Measurements from ENCODE around the gene PLCZ1.
"Not testable (repeated sequence)": the region's sequence is repeated elsewhere in the genome, so short reads cannot be mapped to it uniquely, and the experiment has no call there.

Gene PLCZ1

DNA sequence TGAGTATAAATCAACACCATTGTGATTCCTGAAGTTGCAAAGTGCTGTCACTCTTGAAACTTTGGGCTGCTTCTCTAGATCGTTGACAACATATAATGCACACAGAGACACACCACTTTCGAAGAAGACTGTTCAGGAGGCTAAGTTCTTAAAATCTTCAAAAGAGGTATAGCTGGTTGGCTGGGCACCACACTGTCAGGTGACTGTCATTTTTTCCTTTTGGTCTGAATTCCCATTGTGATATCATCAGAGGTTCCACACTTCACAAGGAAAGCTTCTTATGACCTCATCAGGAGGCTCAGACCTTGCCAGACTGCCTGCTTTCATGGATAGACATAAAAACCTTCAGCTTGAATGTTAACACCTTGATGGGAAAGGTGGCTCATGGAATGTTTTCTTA lies at the start of gene PLCZ1, which contains the start of gene CAPZA3:
Gene PLCZ1 (minus strand): TSS at position 194 of the 400 bp plus-strand sequence. CDS start 641 bp downstream, outside the sequence.
Gene CAPZA3 (plus strand): TSS at position 301 of the 400 bp plus-strand sequence. CDS start 150 bp downstream, outside the sequence.
- no peak for DNase-seq

DNA sequence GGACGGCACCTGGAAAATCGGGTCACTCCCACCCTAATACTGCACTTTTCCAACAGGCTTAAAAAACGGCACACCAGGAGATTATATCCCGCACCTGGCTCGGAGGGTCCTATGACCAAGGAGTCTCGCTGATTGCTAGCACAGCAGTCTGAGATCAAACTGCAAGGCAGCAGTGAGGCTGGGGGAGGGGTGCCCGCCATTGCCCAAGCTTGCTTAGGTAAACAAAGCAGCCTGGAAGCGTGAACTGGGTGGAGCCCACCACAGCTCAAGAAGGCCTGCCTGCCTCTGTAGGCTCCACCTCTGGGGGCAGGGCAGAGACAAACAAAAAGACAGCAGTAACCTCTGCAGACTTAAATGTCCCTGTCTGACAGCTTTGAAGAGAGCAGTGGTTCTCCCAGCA lies 47.7 kb upstream of the PLCZ1 start:
- not testable (repeated sequence) for DNase-seq

- DNase-seq: no peak
These were observed 45.0 kb upstream of the PLCZ1 start for GRCh38 chr12:18782827-18783226.

GRCh38 chr12:18766479-18766878 lies 28.7 kb upstream of the PLCZ1 start:
- DNase-seq: not testable (repeated sequence)

- DNase-seq: no peak
These were observed 17.5 kb upstream of the PLCZ1 start for GRCh38 chr12:18755341-18755740.

DNA sequence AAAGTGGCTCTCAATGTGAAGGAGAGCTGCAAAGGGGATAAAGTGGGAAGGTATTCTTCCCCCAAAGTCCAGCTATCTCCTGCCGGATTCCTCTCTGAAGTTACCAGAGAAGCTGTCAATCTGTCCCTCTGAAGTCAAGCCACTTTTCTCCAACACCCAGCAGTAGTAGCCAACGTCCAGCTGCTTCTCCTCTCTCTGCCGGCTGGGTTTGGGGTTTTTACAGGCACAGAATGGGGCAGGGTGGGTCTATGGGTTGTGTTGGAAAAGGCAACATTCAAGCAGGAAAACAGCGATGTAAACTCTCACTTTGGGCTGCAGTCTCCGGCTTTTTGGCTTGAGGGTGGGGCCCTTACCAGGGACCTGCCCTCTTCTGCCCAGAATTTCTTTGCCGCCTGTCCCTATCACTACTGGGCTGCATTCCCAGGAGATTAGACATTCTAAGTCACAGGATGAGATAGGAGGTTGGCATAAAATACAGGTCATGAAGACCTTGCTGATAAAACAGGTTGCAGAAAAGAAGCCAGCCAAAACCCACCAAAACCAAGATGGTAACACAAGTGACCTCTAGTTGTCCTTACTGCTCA lies 16.4 kb upstream of the PLCZ1 start:
- no peak for DNase-seq

DNA sequence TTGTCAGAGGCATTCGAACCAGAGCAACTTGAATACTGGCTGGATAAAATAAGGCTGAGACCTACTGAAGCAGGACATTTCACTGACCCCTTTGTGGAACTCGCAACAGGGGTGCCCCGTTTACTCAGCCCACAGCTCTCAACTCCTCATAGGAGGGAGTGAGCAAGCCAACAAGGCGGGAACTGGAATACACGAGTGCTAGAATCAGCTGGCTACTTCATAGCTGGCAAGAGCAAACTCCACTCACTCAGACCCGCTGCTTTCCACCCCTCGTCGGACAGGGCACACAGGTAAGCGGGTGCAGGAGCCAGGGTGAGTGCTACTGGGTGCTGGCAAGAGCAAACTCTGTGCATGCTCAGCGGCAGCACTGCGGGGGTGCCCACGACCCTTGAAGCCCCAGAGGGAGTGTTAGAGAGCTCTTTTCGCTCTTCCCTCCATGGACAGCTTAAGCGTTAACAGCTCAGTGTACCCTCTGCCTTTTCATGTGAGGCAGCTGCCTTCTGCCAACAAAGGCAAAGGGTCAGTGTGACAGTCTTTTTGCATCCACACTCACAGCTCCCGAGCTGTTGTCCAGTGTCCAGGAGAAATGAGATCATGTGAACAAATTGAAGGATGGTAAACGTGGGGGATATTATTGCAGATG lies 15.8 kb upstream of the PLCZ1 start:
- no peak for DNase-seq

- DNase-seq: no peak
These were observed 15.1 kb upstream of the PLCZ1 start for GRCh38 chr12:18752947-18753346.

GRCh38 chr12:18752280-18752920 lies 14.6 kb upstream of the PLCZ1 start:
- DNase-seq: no peak

DNA sequence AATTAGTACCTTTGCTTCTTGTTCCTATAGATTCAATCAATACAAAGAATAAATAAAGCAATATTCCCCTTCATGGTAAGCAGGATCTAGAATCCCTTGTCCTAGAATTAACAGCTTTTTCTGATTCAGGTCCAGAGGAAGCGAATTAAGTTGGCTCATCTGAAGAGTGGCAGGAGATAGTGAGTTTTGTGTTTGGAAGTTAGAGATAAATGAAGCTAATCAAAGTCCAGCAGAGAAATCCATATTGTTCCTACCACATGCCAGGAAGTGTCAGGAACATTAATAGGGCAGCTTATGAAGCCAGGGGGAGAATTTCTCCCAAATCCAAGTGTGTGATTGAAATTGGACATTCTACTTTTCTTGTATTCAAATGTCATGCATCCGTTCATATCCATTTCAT lies 14.1 kb upstream of the PLCZ1 start:
- no peak for DNase-seq

DNA sequence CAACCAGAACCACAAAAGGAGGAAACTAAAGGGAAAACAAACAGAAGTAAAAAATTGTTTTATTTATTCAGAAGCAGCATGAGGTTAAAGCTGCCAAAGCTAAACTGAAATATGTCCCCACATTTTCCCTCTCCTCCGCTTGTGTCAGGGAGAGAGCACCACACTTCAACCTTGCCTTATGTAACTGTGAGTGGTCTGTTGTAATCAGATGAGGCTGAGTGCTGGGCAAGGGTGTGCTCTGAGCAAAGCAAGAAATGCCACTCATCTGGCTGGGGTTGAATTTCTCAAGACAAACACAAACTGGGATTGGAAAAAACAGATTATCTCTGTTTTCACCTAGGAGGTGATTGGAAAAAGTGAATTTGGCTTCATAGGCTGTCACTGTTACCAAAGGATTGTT lies 12.3 kb upstream of the PLCZ1 start:
- DNase-seq: no peak

GRCh38 chr12:18749386-18749957 lies 11.7 kb upstream of the PLCZ1 start:
- no peak for DNase-seq

- no peak for DNase-seq
These were observed 10.1 kb upstream of the PLCZ1 start for GRCh38 chr12:18747895-18748294.

DNA sequence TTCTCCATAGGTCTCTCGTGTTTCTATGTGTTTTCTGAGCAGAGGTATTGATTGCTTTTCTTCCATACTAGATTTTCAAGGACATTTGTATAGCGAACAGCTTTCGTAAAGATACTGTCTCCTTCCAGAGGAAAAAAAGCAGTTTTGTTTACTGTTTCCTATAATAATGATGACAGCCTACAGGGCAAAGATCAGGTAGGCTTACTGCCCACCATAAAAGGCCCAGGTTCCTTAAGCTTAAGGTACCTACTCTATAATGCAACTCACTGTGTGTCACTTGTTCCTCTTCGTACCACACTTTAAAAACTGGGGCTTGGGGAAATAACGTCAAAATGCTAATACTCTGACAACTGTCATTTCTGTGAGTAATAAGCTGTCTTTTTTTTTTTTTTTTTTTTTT lies 6.7 kb downstream of the PLCZ1 start:
- no peak for DNase-seq

GRCh38 chr12:18723752-18724151 lies 14.1 kb downstream of the PLCZ1 start:
- no peak for DNase-seq

DNA sequence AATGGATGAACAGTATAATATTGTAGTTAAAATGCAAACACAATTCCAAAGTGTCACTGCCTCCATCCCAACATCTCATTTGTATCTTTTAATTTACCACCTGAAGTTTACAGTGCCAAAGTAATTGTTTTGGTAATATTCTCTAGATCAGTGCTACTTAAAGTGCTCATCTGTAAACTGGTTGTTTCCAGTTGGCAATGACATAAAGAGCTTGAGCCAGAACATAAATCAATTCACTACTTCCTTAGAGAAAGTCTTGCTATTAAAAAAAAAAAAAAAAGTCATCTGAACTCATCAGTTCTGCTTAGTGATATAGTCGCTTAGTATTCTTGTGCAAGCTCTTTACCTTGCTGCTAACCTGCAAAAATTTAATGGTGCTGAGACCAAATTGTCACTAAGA lies 16.4 kb downstream of the PLCZ1 start:
- no peak for DNase-seq

DNA sequence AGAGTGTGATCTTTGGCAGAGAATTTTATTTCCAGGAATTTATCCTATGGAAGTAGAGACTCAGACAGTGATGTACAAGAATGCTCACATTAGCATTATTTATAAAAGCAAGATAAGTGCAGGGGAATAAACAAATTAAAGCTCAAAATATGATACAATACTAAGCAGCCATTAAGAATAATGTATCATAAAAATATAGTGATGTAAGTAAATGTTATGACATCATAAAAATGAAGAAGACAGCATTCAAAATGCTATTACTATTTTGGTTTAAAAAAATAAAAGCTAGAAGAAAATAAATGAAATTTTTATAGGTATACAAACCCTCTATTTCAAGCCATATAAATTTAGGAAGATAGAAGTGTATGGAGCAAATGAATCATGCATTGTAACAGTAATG lies 17.1 kb downstream of the PLCZ1 start:
- DNase-seq: no peak

GRCh38 chr12:18719922-18720510 lies 17.8 kb downstream of the PLCZ1 start:
- DNase-seq: no peak

DNA sequence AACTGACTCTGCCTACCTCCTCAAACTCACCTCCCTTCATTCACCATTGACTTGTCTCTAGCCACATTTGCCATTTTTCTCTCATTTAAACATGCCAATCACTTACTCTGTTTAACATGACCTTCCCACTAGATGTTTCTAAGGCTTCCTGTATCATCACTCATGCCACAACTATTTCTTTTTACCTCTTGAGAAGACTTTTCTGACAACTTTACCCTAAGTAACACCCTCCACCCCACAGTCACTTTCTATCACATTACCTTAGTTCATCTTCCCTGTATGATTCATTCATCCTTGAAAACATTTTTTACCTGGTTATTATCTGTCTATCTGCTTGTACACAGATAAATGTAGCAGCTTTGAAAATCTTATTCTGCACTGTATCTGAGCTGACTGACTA lies 19.4 kb downstream of the PLCZ1 start:
- no peak for DNase-seq

DNA sequence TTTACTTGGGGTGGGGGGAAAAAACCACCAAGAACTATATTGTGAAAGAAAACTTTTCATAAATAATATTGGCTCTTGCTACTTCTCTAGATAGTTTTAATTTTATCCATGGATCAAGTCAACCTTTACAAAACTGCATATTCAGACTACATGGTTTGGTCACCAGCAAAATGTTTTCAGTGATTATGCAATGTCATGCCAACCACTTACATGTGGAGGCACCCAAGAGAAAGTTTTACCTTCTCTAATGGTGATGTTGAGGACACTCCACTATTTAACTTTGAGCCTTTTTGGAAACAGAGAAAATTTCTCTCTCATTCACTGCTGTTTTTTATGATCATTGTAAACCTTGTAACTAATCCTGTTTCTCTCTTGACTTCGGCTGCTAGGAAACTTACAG lies 21.6 kb downstream of the PLCZ1 start:
- DNase-seq: no peak

DNA sequence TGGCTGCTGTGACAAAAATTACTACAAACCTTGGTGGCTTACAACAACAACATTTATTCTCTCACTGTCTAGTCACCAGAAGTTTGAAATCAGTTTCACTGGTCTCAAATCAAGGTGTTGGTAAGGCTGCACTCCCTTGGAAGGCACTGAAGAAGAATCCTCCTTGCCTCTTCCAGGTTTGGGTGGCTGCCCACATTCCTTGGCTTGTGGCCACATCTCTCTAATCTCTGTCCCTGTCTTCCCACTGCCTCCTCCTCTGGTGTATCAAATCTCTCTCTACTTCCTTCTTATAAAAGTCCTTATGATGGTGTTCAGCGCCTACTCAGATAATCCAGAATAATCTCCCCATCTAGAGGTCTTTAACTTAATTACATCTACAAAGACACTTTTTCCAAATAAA lies 31.0 kb downstream of the PLCZ1 start:
- no peak for DNase-seq

DNA sequence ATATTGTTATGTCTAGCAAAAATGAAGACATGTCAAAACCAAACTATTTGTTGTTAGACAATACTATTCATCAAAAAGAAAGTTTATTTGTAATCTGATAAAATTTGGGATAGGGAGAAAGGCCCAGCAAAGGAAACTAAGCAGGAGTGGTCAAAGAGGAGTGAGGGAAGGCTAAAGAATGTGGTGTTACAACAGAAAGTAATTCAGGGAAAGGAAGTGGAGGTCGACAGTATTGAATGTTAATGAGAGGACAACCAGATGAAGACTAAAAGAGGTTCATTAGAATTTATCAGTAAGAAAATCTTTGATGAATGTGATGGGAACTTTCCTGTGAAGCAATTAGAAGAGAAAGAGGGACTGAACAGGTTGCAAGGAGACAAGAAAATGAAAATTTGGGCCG lies 33.9 kb downstream of the PLCZ1 start:
- DNase-seq: no peak

GRCh38 chr12:18703321-18703720 lies 34.5 kb downstream of the PLCZ1 start:
- no peak for DNase-seq

GRCh38 chr12:18700271-18700670 lies 37.5 kb downstream of the PLCZ1 start:
- no peak for DNase-seq
